Activated CD4-positive, alpha-beta T cell treated with anti-CD3 and anti-CD28 coated beads for 24 hours (primary cell): ENCODE measurements around the gene THAP7.
"Not testable (repeated sequence)": the region's sequence is repeated elsewhere in the genome, so short reads cannot be mapped to it uniquely, and the experiment has no call there.

ENCODE experiments used
- DNase-seq, 2 donors: peaks; one replicate each; pipeline ENCODE4 v3.0.0-alpha.2; 2020; ENCODE audit warnings: low read depth in 2 of 2

THAP7 gene

DNA sequence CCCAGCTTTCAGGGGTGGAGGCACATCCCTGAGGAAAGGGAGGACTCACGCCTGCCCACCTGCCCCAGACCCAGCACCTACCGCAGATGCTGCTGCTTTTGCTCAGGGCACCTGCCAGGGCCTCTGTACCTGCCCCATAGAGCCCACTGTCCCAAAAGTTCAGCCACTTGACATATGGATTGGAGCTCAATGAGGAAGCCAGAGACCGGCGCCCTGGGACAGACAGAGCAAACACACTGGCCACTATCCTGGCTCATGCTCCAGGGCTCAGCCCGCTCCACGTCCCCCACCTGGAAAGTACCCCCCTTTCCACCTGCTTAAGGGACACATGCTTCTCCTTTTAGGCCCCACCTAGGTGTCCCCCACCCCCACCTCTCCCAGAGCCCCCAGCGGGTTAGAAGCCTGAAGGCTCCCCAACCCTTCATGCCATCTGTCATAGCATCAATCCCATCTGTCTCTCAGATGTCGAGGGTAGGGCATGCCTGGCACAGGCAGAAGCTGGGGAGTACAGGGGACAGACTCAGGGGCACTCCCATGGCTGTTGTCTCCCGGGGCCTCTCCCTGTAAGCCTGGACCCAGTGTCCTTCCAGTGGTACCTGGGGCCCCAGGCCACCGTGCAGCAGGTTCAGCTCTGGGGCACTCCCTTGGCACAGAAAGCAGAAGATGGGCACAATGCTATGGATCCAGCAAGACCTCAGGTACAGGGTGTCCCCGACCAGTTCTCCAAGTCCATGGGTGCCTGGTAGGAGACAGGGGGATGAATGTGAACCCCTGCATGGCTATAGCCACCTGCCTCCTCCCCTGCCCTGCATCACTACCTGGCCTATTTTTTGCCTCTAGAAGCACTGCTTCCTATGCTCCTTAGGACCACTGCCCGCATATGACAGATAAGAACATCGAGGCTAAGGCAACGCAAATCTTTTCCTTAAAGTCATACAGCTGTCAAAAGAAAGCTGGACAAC is 10.8 kb upstream of the THAP7 start:
- no peak for DNase-seq

DNA sequence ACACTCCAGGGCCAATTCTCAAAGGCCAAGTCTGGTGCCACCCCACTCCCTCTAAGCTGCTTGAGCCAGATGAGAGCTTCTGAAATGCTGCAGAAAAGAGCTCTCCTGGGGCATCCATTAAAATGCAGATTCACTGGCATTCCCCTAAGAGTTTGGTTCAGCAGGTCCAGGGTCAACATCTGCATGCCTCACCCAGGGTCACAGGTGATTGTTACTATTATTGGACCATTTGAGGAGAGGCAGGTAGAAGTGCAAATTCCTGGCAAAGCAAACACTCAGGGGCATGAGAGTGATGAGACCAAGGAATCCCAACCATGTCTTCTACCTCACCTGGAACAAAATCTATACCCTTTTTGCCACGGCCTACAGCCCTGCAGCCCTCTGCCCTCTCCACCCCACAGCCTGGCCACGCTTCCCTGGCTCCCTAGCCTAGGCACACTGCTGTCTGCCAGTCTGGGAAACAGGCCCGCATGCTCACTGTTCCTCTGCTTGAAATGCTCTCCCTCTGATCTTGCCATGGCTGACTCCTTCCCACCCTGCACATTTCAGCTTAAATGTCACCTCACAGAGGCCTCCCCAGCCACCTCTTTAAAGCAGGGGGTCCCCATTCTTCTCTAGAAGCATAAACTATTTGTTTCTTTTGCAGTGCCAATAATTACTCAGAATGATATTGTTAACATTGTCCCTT is 8.7 kb upstream of the THAP7 start:
- no peak for DNase-seq

- no peak for DNase-seq
Observed at GRCh38 chr22:21009638-21010425, 7.9 kb upstream of the THAP7 start.

GRCh38 chr22:21009208-21009607 is 7.3 kb upstream of the THAP7 start:
- DNase-seq = not testable (repeated sequence)

DNA sequence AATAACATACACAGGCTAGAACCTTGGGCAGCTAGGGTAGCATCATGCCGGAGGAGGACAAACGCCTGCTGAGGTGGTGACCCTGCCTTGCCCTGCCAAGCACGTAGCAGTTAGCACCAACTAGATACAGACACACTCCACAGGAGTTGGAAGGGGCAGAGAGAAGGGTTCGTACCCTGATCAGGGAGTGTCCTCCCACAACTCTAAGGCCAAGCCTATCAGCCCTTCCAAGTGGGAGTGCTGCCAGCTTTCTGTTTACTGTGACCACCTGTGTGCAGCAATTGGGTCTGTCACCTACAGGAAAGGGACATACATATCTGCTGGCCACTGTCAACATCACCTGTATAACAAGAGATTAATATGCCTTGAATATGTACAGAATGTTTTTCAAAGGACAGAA is 1.9 kb upstream of the THAP7 start:
- DNase-seq = no peak

- DNase-seq = no peak
Observed at GRCh38 chr22:21000987-21001600, 824 bp downstream of the THAP7 start.

DNA sequence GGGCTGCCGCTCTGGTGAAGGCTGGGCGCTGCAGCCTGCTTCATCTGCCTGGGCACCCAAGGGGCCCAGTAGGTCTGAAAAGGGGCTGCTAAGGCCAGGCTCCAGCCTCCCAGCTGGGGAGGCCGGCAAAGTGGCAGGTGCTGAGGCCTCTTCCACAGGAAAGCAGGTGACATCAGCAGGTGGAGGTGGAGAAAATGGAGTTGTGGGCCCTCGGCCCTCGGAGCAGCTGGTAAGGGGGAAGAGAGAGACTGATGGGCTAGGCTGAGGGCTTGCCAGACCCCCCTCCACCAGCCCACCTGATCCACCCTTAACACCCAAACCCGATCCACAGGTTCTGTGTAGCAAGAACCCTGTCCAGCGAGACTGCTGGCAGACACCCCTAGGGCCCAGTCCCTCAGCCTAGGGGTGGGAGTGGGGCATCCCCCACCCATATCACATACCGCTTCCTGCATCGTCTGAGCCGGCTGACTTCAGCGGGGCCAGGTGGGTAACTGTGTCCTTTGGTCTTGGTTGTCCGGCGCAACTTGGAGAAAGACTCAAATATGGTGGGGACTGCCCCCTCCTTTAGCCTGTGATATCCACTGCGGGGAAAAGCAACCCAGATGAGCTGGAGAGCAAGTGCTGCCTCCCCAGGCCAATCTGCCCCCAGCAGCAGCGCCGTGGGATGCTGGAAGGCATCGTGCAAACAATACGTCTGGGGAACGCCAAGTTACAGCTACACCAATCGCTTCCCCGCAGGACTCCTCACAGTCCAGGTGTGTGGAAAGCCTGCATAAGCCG is 1.5 kb downstream of the THAP7 start:
- no peak for DNase-seq

DNA sequence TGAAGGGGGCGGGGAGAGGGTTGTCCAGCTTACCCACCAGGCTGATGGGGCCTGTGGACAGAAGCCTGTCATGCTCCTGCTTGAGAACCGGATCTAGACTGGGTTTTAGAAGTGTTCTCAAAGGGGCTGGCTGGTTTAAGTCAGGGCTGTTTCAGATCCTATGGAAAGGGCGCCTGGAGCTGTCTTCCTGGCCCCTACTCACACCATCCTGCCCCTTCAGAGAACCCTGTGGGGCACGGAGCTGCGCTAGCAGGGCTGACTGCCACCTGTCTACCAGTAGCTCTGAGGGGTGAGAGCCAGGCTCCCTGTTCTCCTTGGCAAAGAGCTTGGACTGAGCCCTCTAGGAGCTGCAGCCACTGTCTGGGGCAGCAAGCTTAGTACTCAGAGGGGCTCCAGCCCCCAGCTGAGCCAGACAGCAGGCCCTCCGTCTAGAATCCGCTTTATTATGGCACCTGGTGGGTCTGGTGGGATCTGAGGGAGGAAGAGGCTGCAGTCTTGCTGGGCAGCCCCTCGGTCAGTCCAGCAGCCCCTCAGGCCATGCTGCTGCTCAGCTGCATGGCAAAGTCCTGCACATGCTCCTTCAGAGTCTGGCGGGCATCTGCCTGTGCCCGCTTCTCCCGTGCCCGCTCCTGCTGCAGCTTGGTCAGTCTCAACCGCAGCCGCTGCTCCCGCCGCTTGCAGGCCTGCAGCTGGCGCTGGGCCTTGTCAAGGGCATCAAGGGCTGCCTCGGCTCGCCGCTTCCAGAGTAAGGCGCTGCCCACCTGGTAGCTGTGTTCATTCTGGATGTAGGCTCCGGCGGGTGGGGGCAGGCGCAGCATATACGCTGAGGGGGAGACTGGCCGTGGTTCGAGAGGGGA is 2.3 kb downstream of the THAP7 start:
- no peak for DNase-seq

- DNase-seq = no peak
Observed at GRCh38 chr22:20998411-20999336, 3.2 kb downstream of the THAP7 start.

DNA sequence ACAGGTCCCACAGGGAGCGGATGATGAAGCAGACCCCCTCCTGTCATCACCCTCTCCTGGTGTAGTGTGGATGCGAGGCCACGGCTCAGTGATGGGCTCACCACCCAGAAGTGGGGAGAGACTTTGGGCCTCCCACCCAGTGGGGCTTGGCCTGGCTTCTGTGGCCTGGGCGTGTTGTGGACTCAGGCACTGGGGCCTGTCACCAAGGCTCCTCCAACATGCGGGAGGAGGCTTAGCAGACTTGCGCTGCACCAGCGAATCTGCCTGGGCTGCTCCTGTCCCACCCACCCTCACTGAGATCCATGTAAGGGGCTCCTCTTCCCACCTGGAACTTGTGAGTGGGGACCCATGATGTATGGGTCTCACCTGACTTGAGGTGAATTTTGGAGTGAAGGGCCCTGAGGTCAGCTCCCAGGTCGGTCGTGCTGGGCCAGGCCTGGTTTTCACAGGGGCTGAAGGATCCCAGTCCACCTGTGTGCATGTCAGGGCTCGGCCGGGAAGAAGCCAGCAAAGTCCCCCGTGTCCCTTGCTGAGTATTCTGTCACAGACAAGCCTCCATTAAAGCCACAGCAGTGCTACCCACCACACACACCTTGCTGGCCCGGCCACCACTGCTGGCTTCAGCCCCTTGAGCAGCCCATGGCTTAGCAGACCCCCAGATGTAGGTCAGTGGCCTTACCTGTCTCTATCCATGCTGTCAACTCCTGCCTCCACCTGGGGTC is 4.2 kb downstream of the THAP7 start:
- no peak for DNase-seq

GRCh38 chr22:20996598-20997535 is 5.1 kb downstream of the THAP7 start:
- no peak for DNase-seq

DNA sequence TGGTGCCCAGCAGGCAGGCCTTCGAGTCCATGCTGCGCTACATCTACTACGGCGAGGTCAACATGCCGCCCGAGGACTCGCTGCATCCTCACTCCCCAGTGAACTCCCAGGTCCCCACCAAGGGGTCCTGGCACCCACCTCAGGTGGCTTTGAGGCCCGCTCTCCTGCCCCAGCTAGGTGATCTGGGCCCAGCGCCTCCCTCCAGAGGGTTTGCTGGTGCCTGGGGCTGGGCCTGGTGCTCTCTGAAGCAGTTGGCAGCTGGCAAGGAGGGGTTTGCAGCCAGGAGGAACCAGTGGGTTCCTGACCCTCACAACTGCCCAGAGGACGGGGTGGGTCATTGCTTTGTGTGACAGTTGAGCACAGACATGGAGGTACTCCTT is 5.9 kb downstream of the THAP7 start:
- no peak for DNase-seq

GRCh38 chr22:20995329-20996030 is 6.4 kb downstream of the THAP7 start:
- DNase-seq = no peak

- no peak for DNase-seq
Observed at GRCh38 chr22:20994902-20995241, 7.0 kb downstream of the THAP7 start.

DNA sequence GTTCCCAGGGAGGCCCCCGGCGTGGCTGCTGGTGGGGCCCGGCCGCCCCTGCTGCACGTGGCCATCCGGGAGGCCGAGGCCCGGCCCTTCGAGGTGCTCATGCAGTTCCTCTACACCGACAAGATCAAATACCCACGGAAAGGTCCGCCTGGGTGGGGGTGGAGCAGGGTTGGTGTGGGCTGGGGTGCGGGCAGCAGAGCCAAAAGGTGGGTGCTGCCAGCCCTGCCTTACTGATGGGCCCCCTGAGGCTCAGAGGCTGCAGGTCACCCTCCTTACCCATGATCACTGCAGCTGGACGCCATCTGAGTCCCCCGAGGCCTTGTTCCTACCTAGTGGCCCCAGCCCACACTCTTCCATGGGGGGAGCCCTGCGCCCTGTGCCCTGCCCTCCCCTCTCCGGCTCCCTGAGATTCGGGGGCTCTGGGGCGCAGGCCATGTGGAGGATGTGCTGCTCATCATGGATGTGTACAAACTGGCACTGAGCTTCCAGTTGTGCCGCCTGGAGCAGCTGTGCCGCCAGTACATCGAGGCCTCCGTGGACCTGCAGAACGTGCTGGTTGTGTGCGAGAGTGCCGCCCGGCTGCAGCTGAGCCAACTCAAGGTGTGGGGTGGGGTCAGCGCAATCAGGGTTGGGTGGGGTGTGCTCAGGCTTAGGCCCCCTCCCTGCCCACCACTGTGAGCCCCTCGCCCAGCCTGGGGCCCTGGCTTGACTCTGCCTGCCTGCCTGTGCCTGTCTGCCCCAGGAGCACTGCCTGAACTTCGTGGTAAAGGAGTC is 7.6 kb downstream of the THAP7 start:
- DNase-seq = no peak
